Activated T-helper 1 cell treated with anti-CD3 and anti-CD28 coated beads, Interleukin-2, amount 50 U/mL, for 16 hours (primary cell): ENCODE measurements around the gene ADGRG6.
"Not testable (repeated sequence)": the region's sequence is repeated elsewhere in the genome, so short reads cannot be mapped to it uniquely, and the experiment has no call there.

Source experiments
- DNase-seq, 2 donors: peaks; one replicate each; pipeline ENCODE4 v3.0.0-alpha.2; 2020; ENCODE audit warnings: low read depth in 1 of 2, low spot score in 1 of 2

Gene ADGRG6

DNA sequence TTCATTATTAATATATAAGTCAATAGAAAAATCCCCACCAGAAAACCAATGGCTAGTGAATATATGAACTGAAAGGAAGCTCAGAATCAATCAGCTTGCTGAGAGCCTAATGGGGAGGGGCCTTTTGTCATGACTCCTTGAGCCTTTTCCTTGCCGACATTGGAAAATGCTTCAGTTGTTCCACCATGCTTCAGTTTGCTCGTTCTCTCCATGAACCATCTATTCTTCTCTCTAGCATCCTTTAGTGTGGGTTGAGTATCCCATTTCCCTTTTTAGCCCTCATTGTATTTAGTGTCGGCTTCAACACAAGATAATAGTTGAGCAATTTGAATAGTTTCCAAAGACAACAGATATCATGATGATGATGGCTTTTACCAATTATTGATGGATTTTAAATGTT is 139.9 kb downstream of the ADGRG6 start:
- DNase-seq: no peak

DNA sequence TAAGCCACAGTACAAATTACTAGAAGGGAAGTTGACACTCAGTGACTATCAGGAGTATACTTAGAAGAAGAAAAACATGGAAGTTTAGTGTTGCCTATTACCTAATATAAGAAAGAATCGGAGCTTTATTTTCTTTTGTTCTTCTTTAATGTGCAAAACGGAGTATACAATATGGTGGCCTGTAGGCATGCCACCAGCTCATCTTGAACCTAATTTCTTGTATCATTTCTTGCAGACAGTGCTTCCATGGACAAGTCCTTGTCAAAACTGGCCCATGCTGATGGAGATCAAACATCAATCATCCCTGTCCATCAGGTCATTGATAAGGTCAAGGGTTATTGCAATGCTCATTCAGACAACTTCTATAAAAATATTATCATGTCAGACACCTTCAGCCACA is 141.3 kb downstream of the ADGRG6 start:
- DNase-seq: no peak

- no peak for DNase-seq
Measured at GRCh38 chr6:142443532-142443931, 141.7 kb downstream of the ADGRG6 start.

DNA sequence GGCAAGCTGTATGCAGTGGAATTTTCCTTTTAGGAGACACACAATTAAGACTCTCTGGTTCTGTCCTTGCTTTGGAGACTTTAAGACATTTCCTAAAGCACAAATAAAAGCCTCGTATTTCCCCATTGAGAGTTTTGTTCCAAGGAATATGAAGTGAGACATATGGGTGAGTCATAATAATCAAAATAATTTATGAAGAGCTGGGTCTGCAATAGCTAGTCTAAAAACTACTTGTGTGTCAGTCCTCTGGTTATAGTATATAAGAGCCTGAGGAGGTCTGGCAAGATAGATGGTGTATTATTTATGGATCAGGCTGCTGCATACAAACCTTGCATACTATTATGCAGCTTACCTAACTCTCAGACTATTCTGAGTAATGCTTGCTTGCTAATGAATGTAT is 142.6 kb downstream of the ADGRG6 start:
- DNase-seq: no peak

- DNase-seq: no peak
Measured at GRCh38 chr6:142444881-142445301, 143.1 kb downstream of the ADGRG6 start.

- no peak for DNase-seq
Measured at GRCh38 chr6:142446168-142446567, 144.4 kb downstream of the ADGRG6 start.

DNA sequence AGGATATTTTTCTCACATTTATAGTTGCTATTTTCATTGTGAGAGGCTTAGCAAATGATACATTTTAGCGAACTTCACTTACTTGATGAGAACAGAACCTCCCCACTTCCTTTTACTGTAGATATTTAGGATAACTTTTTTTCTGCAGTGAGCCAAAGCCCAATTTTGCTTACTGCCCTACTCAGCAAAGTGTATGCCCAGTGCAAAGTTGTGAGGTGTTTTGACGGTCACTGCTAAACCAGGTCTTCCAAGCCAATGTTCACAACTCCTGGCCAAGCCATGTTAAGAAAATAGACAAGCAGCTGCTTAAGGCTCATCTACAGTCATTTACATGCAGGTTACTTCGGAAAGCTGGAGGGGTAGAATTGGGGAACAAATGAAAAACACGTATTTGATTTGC is 144.8 kb downstream of the ADGRG6 start:
- DNase-seq: no peak

DNA sequence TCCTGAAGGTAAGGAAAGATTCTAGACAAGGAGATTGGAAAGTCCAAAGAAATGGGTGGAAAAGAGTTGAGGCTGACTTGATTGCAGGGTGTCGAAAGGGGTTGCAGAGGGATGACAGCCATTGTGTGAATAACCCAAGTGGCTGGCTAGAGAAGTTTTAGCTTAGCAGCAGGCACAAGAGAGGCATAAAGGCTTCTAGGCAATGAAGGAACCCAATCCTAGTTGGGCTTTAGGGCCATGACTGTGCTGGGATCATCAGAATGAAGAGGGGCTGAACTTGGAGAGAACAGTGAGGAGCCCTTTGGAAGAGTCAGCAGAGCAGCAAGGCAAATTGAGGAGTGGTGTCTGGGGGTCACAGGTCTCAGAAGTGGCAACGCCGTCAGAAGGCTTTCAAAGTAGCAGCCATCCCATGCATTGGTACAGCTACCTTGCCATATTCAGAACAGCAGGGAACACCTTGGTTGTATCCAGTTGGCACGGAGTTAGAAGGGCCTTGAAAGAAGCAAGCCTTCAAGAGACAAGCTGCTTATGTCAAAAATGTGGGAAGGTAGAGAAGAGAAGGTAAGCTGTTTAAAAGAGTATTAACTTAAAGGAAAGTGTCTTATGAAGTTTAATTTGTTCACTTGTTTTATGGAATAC is 146.4 kb downstream of the ADGRG6 start:
- DNase-seq: no peak

DNA sequence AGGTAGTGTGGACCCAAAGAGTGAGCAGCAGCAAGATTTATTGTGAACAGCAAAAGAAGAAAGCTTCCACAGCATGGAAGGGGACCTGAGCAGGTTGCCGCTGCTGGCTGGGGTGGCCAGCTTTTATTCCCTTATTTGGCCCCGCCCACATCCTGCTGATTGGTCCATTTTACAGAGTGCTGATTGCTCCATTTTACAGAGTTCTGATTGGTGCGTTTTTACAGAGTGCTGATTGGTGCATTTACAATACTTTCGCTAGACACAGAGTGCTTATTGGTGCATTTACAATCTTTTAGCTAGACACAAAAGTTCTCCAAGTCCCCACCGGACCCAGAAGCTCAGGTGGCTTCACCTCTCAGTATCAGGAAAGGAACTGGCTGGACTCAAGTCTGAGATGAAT is 149.0 kb downstream of the ADGRG6 start:
- DNase-seq: not testable (repeated sequence)

- DNase-seq: no peak
Measured at GRCh38 chr6:142452993-142453392, 151.2 kb downstream of the ADGRG6 start.

- DNase-seq: not testable (repeated sequence)
Measured at GRCh38 chr6:142454196-142454595, 152.4 kb downstream of the ADGRG6 start.

DNA sequence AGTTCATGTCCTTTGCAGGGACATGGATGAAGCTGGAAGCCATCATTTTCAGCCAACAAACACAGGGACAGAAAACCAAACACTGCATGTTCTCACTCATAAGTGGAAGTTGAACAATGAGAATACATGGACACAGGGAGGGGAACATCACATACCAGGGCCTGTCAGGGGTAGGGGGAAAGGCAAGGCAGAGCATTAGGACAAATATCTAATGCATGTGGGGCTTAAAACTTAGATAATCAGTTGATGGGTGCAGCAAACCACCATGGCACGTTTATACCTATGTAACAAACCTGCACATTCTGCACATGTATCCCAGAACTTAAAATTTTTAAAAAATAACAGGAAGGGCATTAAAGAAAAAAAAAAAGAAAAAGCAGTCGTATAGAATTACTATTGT is 153.0 kb downstream of the ADGRG6 start:
- not testable (repeated sequence) for DNase-seq

DNA sequence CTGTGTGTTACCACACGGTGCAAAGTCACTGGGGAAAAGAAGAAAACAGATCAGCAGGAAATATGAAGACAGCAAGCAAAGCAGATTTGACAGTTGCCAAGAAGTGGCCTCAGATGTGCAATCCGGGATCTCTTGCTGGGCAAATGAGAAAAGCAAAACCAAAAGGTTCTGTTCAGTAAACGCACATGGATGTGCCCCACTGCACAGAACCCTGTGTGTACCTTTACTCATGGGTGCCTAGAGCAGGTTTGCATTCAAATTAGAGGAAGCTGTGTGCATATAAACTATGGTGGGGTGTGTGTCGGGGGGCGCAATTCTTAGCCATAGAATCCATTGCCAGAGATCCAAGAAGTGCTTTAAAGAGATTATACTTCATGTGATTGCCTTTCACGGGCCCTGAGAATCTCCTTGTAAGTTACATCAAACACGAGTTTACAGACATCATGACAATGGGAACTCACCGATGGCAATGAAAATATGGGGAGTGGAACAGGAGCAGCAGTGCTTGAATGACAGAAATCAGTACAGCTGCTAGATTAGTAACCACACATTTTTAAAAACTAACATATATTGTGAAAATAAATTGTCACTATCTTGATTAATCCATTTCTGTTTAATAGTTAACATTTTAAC is 154.3 kb downstream of the ADGRG6 start:
- DNase-seq: no peak

DNA sequence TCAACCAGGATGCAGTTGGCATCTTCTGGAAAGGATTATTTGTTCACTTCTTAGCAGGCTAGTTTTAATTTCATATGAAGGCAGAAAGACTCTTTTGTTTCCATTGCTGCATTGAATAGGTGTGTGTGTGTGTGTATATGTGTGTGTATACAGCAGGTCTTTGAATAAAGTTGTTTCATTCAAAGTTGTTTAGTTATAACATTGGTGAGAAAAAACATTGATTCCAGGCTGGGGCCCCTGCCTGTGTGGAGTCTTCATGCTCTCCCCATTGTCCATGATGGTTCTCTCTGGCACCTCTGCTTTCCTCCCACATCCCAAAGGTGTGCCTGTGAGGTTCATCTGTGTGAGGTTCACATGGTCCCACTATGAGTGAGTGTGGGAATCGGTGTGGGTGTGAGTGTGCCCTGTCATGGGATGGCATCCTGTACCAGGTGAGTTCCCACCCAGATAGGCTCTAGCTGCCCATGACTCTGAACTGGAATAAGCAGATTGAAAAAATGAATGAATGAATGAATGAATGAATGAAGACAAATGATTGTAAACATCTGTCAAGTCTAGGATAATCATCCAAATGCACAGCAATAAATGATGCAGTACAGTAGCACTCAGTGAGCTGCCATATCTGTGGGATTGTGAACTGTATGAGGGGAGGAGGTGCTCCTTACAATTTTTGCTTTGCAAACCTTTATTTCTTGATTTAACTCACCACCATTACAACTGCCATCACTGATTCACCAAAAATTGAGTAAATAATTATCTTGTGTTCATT is 156.0 kb downstream of the ADGRG6 start:
- DNase-seq: no peak

- DNase-seq: no peak
Measured at GRCh38 chr6:142458836-142459235, 157.0 kb downstream of the ADGRG6 start.

GRCh38 chr6:142459271-142459670 is 157.5 kb downstream of the ADGRG6 start:
- DNase-seq: no peak

DNA sequence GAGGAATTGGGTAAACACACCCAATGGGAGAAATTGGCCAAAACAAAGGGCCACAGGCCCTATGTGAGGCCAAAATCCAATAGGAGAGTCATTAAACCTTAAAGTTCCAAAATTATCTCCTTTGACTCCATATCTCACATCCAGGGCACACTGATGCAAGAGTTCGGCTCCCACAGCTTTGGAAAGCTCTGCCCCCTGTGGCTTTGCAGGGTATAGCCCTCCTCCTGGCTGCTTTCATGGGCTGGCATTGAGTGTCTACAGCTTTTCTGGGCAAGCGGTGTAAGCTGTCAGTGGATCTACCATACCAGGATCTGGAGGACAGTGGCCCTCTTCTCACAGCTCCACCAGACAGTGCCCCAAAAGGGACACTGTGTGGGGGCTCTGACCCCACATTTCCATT is 160.5 kb downstream of the ADGRG6 start:
- no peak for DNase-seq

DNA sequence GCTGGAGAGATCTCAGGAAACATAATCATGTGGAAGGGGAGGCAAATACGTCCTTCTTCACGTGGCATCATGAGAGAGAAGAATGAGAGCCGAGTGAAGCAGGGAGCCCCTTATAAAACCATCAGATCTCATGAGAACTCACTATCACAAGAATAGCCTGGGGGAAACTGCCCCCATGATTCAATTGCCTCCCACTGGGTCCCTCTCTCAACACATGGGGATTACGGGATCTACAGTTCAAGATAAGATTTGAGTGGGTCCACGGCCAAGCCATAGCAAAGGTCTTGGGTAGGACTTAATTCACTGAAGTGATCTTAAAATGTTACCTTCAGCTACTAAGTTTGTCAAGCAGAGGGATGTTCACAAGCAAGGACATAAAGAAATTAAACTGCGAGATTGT is 162.2 kb downstream of the ADGRG6 start:
- no peak for DNase-seq

DNA sequence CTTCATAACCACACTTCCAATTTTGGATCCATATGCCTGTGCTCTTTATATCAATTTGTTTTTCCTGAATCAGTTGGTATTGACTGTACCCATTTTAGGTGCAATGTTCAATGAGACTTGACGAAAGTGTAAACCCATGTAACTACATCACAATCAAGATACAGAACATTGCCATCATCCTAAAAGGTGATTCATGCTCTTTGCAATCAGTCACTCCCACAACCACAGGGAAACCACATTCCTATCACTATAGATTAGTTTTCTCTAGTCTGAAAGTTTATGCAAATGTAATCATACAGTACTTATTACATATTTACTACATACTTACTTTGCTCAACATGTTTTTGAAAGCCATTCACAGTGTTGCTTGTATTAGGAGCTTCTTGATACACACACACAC is 167.4 kb downstream of the ADGRG6 start:
- no peak for DNase-seq

DNA sequence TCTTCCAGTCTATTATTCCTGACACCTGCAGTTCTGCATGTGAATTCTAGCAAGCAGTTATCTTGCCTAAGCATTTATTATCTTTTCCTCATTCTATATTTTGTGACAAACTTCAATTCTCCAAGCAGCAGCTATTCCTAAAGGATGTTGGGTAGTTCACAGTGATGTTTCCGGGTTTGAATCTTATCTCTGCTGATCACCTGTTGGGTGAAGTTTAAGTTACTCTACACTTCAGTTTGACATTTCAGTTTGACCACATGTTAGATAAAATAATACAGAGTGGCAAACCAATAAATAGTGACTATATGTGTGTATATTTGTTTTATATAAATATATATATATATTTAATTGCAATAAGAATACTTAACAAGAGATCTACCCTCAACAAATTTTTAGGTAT is 168.6 kb downstream of the ADGRG6 start:
- no peak for DNase-seq

DNA sequence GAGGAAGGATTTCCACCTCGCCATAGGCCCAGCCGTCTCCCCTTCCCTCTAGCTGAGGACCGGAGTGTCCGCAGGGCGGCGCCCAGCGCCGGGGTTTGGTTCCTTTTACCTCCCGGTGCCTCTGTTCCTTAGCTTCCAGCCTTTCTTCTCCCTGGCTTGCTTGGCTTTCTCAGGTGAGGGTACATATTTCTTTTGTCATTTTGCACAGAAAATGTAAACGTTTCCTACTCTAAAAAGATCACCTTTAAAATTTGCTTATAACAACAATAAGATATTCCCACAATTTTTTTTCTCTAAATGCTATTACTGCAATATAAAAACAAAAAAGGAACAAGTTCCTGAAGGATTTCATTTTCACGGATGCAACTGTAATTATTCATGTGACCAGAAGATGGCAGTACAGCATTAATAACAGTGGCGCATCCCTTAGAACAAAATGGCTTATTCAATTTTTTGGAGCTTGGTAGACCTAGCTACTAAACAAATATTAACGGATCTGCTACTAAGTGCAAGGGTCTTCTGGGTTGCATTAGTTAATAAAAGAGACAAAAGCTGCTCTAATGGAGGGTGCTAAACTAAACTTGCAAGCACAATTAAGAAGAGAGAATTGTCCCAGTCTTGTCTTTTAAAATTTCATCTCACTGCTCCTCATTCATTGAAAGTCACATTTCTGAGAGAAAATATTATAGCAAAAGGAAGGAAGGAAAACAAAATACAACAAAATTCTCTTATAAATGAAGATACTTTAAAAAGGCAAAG is 172.9 kb downstream of the ADGRG6 start:
- DNase-seq: no peak

GRCh38 chr6:142476452-142476851 is 174.6 kb downstream of the ADGRG6 start:
- DNase-seq: no peak
